Activated B cell treated with CpG ODN at 0.5 μM for 24 hours (primary cell): Measurements from ENCODE around the gene FSHR. TPM values are rescaled to one million over a fixed set of nuclear protein-coding genes. Genes with fewer than 3 reads are reported as not detected.

Source experiments
- ATAC-seq: fragments of 200-7000 bp; cut with Tn5 transposase; one replicate; pipeline ENCODE4 v1.10.0; 2021; ENCODE audit warnings: low read depth, mild to moderate bottlenecking, moderate library complexity
- CTCF ChIA-PET: fragments of 350-600 bp; sonication (Branson Sonifier 250); formaldehyde crosslinking; loops from one replicate; lab custom pipeline; 2021; ENCODE audit warnings: antibody characterized with exemption; lab: Charles Lee
- POLR2A ChIA-PET: fragments of 350-600 bp; sonication (Branson Sonifier 250); formaldehyde crosslinking; loops from one replicate; lab custom pipeline; 2021; ENCODE audit warnings: antibody characterized with exemption; lab: Charles Lee
- DNase-seq: peaks from one replicate; pipeline ENCODE4 v3.0.0; 2022
- H3K27ac Mint-ChIP-seq: one replicate; pipeline ENCODE4 v1.8.0; 2020; ENCODE audit warnings: mixed read lengths
- H3K27me3 Mint-ChIP-seq: one replicate; pipeline ENCODE4 v1.8.0; 2021; ENCODE audit warnings: mixed read lengths
- H3K36me3 Mint-ChIP-seq: one replicate; pipeline ENCODE4 v1.8.0; 2021; ENCODE audit warnings: low read depth, mixed read lengths
- H3K4me1 Mint-ChIP-seq: one replicate; pipeline ENCODE4 v1.8.0; 2021; ENCODE audit warnings: mixed read lengths
- H3K4me3 Mint-ChIP-seq: one replicate; pipeline ENCODE4 v1.8.0; 2020; ENCODE audit warnings: mild to moderate bottlenecking, mixed read lengths
- H3K9me3 Mint-ChIP-seq: one replicate; pipeline ENCODE4 v1.8.0; 2020; ENCODE audit warnings: mixed read lengths
- CTCF ChIP-seq: fragments of 200-600 bp; IDR thresholded peaks from one replicate; pipeline ENCODE4 v1.8.0; 2022; ENCODE audit warnings: antibody characterized with exemption, mild to moderate bottlenecking
- intact Hi-C: fragments of 100-400 bp; cut with micrococcal nuclease; formaldehyde crosslinking; loops from one replicate; pipeline ENCODE4 v1.15.1; 2024
- total RNA-seq: library from RNA; stranded (reverse); gene quantifications from 2 replicates; pipeline ENCODE4 v1.2.3, GENCODE V29; 2022

The FSHR gene
- total RNA-seq, 1 donor from 2014 or later = not detected

DNA sequence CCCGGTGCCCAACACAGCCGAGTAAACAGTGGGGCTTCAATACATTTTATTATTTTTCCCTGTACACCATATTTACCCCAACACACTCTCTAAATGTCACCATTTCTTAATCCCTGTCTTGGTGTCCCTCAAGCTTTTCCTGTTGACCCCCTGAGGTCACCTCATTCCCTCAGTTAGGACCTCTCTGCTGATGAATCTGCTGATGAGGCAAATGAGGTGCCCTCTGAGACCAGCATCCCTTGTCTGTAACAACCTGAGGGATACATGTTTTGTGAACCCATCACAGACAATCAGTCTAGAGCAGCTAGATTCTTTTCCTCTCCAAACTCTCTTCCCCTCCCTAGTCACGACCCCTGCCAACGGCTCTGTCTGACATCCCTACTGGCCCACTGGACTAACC is 127.6 kb downstream of the FSHR start:
- DNase-seq = no peak
- H3K4me1 Mint-ChIP-seq = no peaks in the 10 kb centered on the region
- H3K4me3 Mint-ChIP-seq = no peak overlapping the region
- H3K27me3 Mint-ChIP-seq = no peaks in the 10 kb centered on the region
- TF ChIP-seq CTCF = no peak
- intact Hi-C loops = no loop called here
- CTCF ChIA-PET = no interaction called here
- POLR2A ChIA-PET = no interaction called here
- no peak overlapping the region for H3K27ac Mint-ChIP-seq
- no peaks in the 10 kb centered on the region for H3K9me3 Mint-ChIP-seq
- no peak for ATAC-seq
- H3K36me3 Mint-ChIP-seq = no peaks in the 10 kb centered on the region

DNA sequence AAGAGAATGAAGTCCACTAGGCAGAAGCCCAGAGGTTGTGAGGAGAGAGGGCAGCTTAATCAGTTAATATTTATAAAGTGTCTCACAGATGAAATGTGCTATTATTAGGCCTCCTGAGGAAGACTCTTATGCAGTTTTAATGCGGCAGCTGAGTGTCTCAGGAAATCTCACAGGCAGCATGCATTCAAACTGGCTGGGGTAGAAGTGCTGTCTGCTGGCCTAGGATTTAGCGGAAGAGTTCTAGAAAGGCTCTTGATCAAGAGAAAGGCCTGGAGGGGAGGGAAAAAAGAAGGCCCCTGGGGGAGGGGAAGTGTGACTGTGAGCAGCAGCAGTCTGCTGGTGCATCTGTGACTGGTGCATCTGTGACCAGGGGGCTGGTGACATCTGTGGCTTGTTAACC is 133.0 kb downstream of the FSHR start:
- no peaks in the 10 kb centered on the region for H3K9me3 Mint-ChIP-seq
- intact Hi-C loops = no loop called here
- no peaks in the 10 kb centered on the region for H3K4me1 Mint-ChIP-seq
- DNase-seq (no peak), ATAC-seq (no peak)
- no peak overlapping the region for H3K4me3 Mint-ChIP-seq
- no peaks in the 10 kb centered on the region for H3K36me3 Mint-ChIP-seq
- no peaks in the 10 kb centered on the region for H3K27me3 Mint-ChIP-seq
- POLR2A ChIA-PET = no interaction called here
- TF ChIP-seq CTCF = no peak
- CTCF ChIA-PET = no interaction called here
- no peak overlapping the region for H3K27ac Mint-ChIP-seq

GRCh38 chr2:49005261-49005660 is 149.1 kb downstream of the FSHR start:
- Mint-ChIP-seq H3K27me3 (no peaks in the 10 kb centered on the region), H3K36me3 (no peaks in the 10 kb centered on the region), H3K27ac (no peak overlapping the region), H3K4me1 (peaks cover 16% of the 10 kb centered on the region), H3K9me3 (no peaks in the 10 kb centered on the region), H3K4me3 (no peak overlapping the region)
- no peak for TF ChIP-seq CTCF
- DNase-seq (no peak), ATAC-seq (no peak)
- ChIA-PET POLR2A (no interaction called here), CTCF (no interaction called here)
- intact Hi-C loops = no loop called here

- DNase-seq (no peak), ATAC-seq (no peak)
- H3K9me3 Mint-ChIP-seq = no peaks in the 10 kb centered on the region
- no peak for TF ChIP-seq CTCF
- POLR2A ChIA-PET = no interaction called here
- no peak overlapping the region for H3K27ac Mint-ChIP-seq
- no peaks in the 10 kb centered on the region for H3K27me3 Mint-ChIP-seq
- peaks cover 16% of the 10 kb centered on the region for H3K4me1 Mint-ChIP-seq
- intact Hi-C loops = no loop called here
- CTCF ChIA-PET = no interaction called here
- H3K4me3 Mint-ChIP-seq = no peak overlapping the region
- no peaks in the 10 kb centered on the region for H3K36me3 Mint-ChIP-seq
Observed at GRCh38 chr2:49004036-49004626, 150.2 kb downstream of the FSHR start.

DNA sequence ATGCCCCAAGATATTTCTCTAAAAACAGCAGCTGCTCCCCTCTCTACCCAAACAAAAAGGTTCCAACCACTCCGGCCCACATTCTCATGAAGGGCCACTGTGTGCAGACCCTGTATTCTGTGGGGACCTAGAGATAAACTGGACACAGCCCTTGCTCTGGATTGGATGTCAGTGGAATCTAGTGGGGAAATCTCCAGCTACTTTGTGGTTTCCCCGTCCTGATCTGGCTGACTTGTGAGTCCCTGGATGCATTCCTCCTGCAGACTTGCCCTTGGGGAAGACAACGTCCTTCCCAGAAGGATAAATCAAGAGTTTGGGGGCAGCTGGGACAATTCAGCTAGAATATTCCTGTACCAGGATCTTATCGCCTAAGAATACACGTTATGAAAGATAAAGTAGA is 151.1 kb downstream of the FSHR start:
- no peaks in the 10 kb centered on the region for H3K36me3 Mint-ChIP-seq
- ChIA-PET CTCF (no interaction called here), POLR2A (no interaction called here)
- H3K27ac Mint-ChIP-seq = no peak overlapping the region
- no peaks in the 10 kb centered on the region for H3K9me3 Mint-ChIP-seq
- peaks cover 16% of the 10 kb centered on the region for H3K4me1 Mint-ChIP-seq
- intact Hi-C loops = no loop called here
- no peak overlapping the region for H3K4me3 Mint-ChIP-seq
- no peak for TF ChIP-seq CTCF
- no peaks in the 10 kb centered on the region for H3K27me3 Mint-ChIP-seq
- DNase-seq (no peak), ATAC-seq (no peak)
